GM23338 (cell line): Measurements from ENCODE around the gene ERBB4. TPM values are rescaled to one million over a fixed set of nuclear protein-coding genes. Genes with fewer than 3 reads are reported as not detected.

Source experiments
- ATAC-seq: fragments of 200-7000 bp; cut with Tn5 transposase; 3 replicates; pipeline ENCODE4 v1.9.1; 2020
- DNase-seq: peaks from one replicate; pipeline ENCODE4 v3.0.0-alpha.2; 2015; ENCODE audit warnings: low spot score
- H2AFZ ChIP-seq: fragments of 200-600 bp; sonication (generic); 2 replicates; pipeline ENCODE4 v1.8.0; 2016; ENCODE audit warnings: antibody characterized with exemption, mild to moderate bottlenecking, moderate library complexity
- H3F3A ChIP-seq: fragments of 200-600 bp; sonication (generic); replicated peaks from 2 replicates; pipeline ENCODE4 v1.8.0; 2017; ENCODE audit warnings: antibody characterized with exemption, mixed run types, low read depth
- H3K27ac ChIP-seq: fragments of 200-600 bp; sonication (generic); 2 replicates; pipeline ENCODE4 v1.6.1; 2016; ENCODE audit warnings: low read depth
- H3K27me3 ChIP-seq: fragments of 200-600 bp; sonication (generic); 2 replicates; pipeline ENCODE4 v1.8.0; 2016; ENCODE audit warnings: mild to moderate bottlenecking, mixed run types, moderate library complexity; ENCODE audit not compliant: insufficient read depth
- H3K36me3 ChIP-seq: fragments of 200-600 bp; sonication (generic); 2 replicates; pipeline ENCODE4 v1.8.0; 2016; ENCODE audit warnings: mild to moderate bottlenecking; ENCODE audit not compliant: insufficient read depth
- H3K4me1 ChIP-seq: fragments of 200-600 bp; sonication (generic); 2 replicates; pipeline ENCODE4 v1.8.0; 2016; ENCODE audit warnings: mild to moderate bottlenecking, moderate library complexity; ENCODE audit not compliant: insufficient read depth
- H3K4me2 ChIP-seq: fragments of 200-600 bp; sonication (generic); 2 replicates; pipeline ENCODE4 v1.7.1; 2017; ENCODE audit warnings: mixed run types
- H3K4me3 ChIP-seq: fragments of 200-600 bp; sonication (generic); 2 replicates; pipeline ENCODE4 v1.6.1; 2016; ENCODE audit warnings: mixed run types
- H3K79me2 ChIP-seq: fragments of 200-600 bp; sonication (generic); replicated peaks from 2 replicates; pipeline ENCODE4 v1.8.0; 2017; ENCODE audit warnings: mild to moderate bottlenecking; ENCODE audit not compliant: insufficient read depth
- H3K9me2 ChIP-seq: fragments of 200-600 bp; sonication (generic); 2 replicates; pipeline ENCODE4 v1.8.0; 2017; ENCODE audit not compliant: insufficient read depth
- H4K20me1 ChIP-seq: fragments of 200-600 bp; sonication (generic); replicated peaks from 2 replicates; pipeline ENCODE4 v1.8.0; 2017; ENCODE audit warnings: mild to moderate bottlenecking; ENCODE audit not compliant: insufficient read depth
- H3K27ac Mint-ChIP-seq: 2 replicates; pipeline ENCODE4 v1.8.0; 2020; ENCODE audit warnings: inconsistent platforms, mild to moderate bottlenecking, moderate library complexity, mixed read lengths
- H3K27me3 Mint-ChIP-seq: 3 replicates; pipeline ENCODE4 v1.8.0; 2022; ENCODE audit warnings: low read depth, mild to moderate bottlenecking, moderate library complexity, mixed read lengths, inconsistent platforms; ENCODE audit not compliant: insufficient read depth, poor library complexity
- H3K36me3 Mint-ChIP-seq: 3 replicates; pipeline ENCODE4 v1.8.0; 2021; ENCODE audit warnings: low read depth, mild to moderate bottlenecking, inconsistent platforms, moderate library complexity, mixed read lengths
- H3K4me1 Mint-ChIP-seq: 3 replicates; pipeline ENCODE4 v1.8.0; 2020; ENCODE audit warnings: mild to moderate bottlenecking, inconsistent platforms, mixed read lengths
- H3K4me3 Mint-ChIP-seq: 3 replicates; pipeline ENCODE4 v1.8.0; 2021; ENCODE audit warnings: moderate library complexity, mild to moderate bottlenecking, inconsistent platforms, mixed read lengths
- H3K9me3 Mint-ChIP-seq: 3 replicates; pipeline ENCODE4 v1.8.0; 2020; ENCODE audit warnings: moderate library complexity, mild to moderate bottlenecking, inconsistent platforms, mixed read lengths
- CREB1 ChIP-seq: fragments of 250-450 bp; sonication (Bioruptor Pico); IDR thresholded peaks from 2 replicates; pipeline ENCODE4 v1.5.0; 2020; ENCODE audit warnings: low read depth, mild to moderate bottlenecking, moderate library complexity
- CTCF ChIP-seq, 2 experiments: fragments of 200-600 bp in 1 of 2; sonication (generic) in 1 of 2; conservative IDR thresholded peaks; 2 replicates each; pipeline versions ENCODE4 v1.5.1 to v1.6.1; 2016 to 2017; ENCODE audit warnings: antibody characterized with exemption in 2 of 2, low read depth in 2 of 2, mild to moderate bottlenecking in 2 of 2, moderate library complexity in 1 of 2
- EZH2phosphoT487 ChIP-seq: fragments of 200-600 bp; sonication (generic); IDR thresholded peaks from one replicate; pipeline ENCODE4 v1.8.1; 2018; ENCODE audit warnings: antibody characterized with exemption; ENCODE audit not compliant: unreplicated experiment
- JUNB ChIP-seq: IDR thresholded peaks from one replicate; pipeline ENCODE4 v1.6.1; 2016; ENCODE audit warnings: antibody characterized with exemption; ENCODE audit not compliant: unreplicated experiment
- NANOG ChIP-seq: IDR thresholded peaks from 2 replicates; pipeline ENCODE4 v1.6.1; 2016; ENCODE audit warnings: antibody characterized with exemption, borderline replicate concordance
- POLR2AphosphoS5 ChIP-seq: IDR thresholded peaks from 2 replicates; pipeline ENCODE4 v1.6.1; 2016; ENCODE audit warnings: antibody characterized with exemption, low read depth
- STAT1 ChIP-seq: IDR thresholded peaks from one replicate; pipeline ENCODE4 v1.6.1; 2016; ENCODE audit warnings: antibody characterized with exemption; ENCODE audit not compliant: unreplicated experiment
- ZNF114 ChIP-seq: fragments of 250-450 bp; sonication (Bioruptor Pico); IDR thresholded peaks from 2 replicates; pipeline ENCODE4 v1.5.0; 2020; ENCODE audit warnings: mild to moderate bottlenecking, moderate library complexity
- ZNF331 ChIP-seq: fragments of 250-450 bp; sonication (Bioruptor Pico); IDR thresholded peaks from 2 replicates; pipeline ENCODE4 v1.5.0; 2020; ENCODE audit warnings: low read depth, mild to moderate bottlenecking, moderate library complexity
- ZNF462 ChIP-seq: fragments of 250-450 bp; sonication (Bioruptor Pico); IDR thresholded peaks from 2 replicates; pipeline ENCODE4 v1.5.0; 2020; ENCODE audit warnings: mild to moderate bottlenecking, moderate library complexity
- polyA plus RNA-seq: library from polyadenylated mRNA; unstranded; fragments of >200 nt; fragmentation: Nextera tagmentation; extraction: Ambion mirVana; gene quantifications from 2 replicates; pipeline ENCODE4 v1.2.1, GENCODE V29; 2016
- total RNA-seq: library from RNA; depleted of rRNA; stranded (reverse); fragments of >200 nt; shearing (Covaris generic); gene quantifications from 2 replicates; pipeline ENCODE4 v1.2.3, GENCODE V29; 2014
- TF ChIP-seq, protein P1 (sequence below): IDR thresholded peaks from one replicate; pipeline ENCODE4 v1.6.1; 2018; ENCODE audit warnings: antibody characterized with exemption; ENCODE audit not compliant: unreplicated experiment

The ERBB4 gene
- total and polyA plus RNA-seq, 2 experiments from 2014 or later, result 0.73 to 1.1 TPM

DNA sequence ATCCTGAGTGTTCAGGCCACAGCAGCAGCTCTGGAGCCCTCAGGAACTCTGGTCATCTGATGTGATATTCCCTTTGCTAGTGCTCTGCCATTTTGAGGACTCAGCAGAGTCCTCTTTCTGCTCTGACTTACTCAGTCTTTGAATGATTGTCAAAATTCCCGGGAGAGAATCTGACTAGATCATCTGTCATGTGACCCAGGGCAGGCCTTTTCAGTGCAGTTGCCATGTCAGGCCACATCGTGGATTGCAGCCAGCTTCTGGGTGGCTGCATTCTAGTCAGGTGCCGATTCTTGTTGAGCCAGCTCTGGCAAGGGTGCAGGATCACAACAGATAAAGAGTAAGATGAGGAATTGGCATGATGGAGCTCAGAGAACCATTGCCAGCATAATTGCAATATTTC is 1186.6 kb downstream of the ERBB4 start:
- ATAC-seq (no peak), DNase-seq (no peak)
- no peaks in the 10 kb centered on the region; the same call in 1 of the 2 replicates for H3K4me1 ChIP-seq
- peaks cover 4% of the 10 kb centered on the region; the same call in 1 of the 2 replicates for H3K9me2 ChIP-seq
- H3K4me2 ChIP-seq, result no peak overlapping the region
- TF ChIP-seq EZH2phosphoT487, result no peak
- no peak for TF ChIP-seq STAT1
- TF ChIP-seq JUNB, result no peak
- no peak for TF ChIP-seq CTCF (conservative IDR thresholded peaks at IDR 0.05; ENCODE audit: low read depth in 2 of 2)
- TF ChIP-seq, protein P1, sequence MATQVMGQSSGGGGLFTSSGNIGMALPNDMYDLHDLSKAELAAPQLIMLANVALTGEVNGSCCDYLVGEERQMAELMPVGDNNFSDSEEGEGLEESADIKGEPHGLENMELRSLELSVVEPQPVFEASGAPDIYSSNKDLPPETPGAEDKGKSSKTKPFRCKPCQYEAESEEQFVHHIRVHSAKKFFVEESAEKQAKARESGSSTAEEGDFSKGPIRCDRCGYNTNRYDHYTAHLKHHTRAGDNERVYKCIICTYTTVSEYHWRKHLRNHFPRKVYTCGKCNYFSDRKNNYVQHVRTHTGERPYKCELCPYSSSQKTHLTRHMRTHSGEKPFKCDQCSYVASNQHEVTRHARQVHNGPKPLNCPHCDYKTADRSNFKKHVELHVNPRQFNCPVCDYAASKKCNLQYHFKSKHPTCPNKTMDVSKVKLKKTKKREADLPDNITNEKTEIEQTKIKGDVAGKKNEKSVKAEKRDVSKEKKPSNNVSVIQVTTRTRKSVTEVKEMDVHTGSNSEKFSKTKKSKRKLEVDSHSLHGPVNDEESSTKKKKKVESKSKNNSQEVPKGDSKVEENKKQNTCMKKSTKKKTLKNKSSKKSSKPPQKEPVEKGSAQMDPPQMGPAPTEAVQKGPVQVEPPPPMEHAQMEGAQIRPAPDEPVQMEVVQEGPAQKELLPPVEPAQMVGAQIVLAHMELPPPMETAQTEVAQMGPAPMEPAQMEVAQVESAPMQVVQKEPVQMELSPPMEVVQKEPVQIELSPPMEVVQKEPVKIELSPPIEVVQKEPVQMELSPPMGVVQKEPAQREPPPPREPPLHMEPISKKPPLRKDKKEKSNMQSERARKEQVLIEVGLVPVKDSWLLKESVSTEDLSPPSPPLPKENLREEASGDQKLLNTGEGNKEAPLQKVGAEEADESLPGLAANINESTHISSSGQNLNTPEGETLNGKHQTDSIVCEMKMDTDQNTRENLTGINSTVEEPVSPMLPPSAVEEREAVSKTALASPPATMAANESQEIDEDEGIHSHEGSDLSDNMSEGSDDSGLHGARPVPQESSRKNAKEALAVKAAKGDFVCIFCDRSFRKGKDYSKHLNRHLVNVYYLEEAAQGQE, result no peak
- no peak for TF ChIP-seq NANOG
- TF ChIP-seq ZNF331 (CRISPR knock-in tag), result no peak
- no peak for TF ChIP-seq CREB1 (CRISPR knock-in tag)
- no peak for TF ChIP-seq ZNF462 (CRISPR knock-in tag)
- no peak for TF ChIP-seq ZNF114 (CRISPR knock-in tag)
- no peak for TF ChIP-seq POLR2AphosphoS5
- no peak overlapping the region for H3K27ac ChIP-seq
- 0 out of 2 replicates have a peak overlapping the region, but pooled peaks have one; percentile 38 for H2AFZ ChIP-seq
- no peak overlapping the region for H3K27ac Mint-ChIP-seq
- no peaks in the 10 kb centered on the region for H3K79me2 ChIP-seq
- no peaks in the 10 kb centered on the region for H4K20me1 ChIP-seq
- peaks cover 6% of the 10 kb centered on the region; the same call in 2 of the 3 replicates for H3K4me1 Mint-ChIP-seq
- H3K27me3 Mint-ChIP-seq, result no peaks in the 10 kb centered on the region
- H3K36me3 Mint-ChIP-seq, result peaks cover 8% of the 10 kb centered on the region
- no peaks in the 10 kb centered on the region for H3K27me3 ChIP-seq
- no peaks in the 10 kb centered on the region for H3K36me3 ChIP-seq
- H3K4me3 Mint-ChIP-seq, result no peak overlapping the region
- peaks cover 10% of the 10 kb centered on the region for H3K9me3 Mint-ChIP-seq
- no peak overlapping the region for H3K4me3 ChIP-seq
- no peaks in the 10 kb centered on the region for H3F3A ChIP-seq
